Measurements from ENCODE around the gene TPRG1.
"Not testable (repeated sequence)": the region's sequence is repeated elsewhere in the genome, so short reads cannot be mapped to it uniquely, and the experiment has no call there.

The TPRG1 gene

DNA sequence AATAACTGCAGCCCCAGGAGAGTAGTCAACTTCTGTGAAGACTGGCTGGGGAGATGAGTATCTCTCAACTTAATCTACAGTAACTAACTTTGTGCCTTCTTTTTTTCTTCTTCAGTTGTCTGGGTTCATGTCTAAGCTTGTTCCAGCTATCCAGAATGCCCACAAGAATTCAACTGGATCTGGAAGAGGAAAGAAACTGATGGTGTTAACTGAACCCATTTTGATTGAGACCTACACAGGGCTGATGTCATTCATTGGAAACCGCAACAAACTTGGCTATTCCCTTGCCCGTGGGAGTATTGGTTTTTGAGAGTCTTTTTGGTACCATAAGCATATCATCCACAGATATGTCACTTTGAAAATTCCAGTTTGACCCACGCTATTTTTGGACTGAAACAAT lies 148.7 kb downstream of the TPRG1 start:
- DNase-seq, result no peak

- DNase-seq, result no peak
Observed at GRCh38 chr3:189322339-189322738, 150.6 kb downstream of the TPRG1 start.

- DNase-seq, result peak; percentile 85 to 90
Observed at GRCh38 chr3:189324538-189325138, 152.9 kb downstream of the TPRG1 start.

GRCh38 chr3:189325454-189325853 lies 153.7 kb downstream of the TPRG1 start:
- no peak for DNase-seq

GRCh38 chr3:189329630-189330029 lies 157.9 kb downstream of the TPRG1 start:
- not testable (repeated sequence) for DNase-seq

DNA sequence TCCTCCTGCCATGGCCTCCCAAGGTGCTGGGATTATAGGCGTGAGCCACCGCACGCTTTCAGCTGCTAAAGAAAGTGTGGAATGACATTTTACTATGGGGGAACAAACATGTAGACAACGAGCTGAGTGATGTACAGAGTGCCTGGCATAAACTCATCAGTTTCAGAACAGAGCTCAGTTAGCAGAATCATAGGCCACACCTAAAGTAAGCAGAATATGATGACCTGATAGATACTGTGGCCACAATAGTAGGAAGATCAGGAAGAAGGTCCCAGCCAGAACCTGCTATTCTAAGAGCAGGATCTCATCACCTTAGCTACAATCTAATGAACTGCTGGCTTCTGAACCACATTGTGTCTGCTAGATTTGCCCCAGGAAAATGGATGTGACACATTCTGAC lies 158.3 kb downstream of the TPRG1 start:
- DNase-seq, result no peak

- peak in 1 of 2 donors; percentile 22 for DNase-seq
Observed at GRCh38 chr3:189331002-189331418, 159.2 kb downstream of the TPRG1 start.

GRCh38 chr3:189334064-189334920 lies 162.5 kb downstream of the TPRG1 start:
- peak in 1 of 2 donors; percentile 10 for DNase-seq

DNA sequence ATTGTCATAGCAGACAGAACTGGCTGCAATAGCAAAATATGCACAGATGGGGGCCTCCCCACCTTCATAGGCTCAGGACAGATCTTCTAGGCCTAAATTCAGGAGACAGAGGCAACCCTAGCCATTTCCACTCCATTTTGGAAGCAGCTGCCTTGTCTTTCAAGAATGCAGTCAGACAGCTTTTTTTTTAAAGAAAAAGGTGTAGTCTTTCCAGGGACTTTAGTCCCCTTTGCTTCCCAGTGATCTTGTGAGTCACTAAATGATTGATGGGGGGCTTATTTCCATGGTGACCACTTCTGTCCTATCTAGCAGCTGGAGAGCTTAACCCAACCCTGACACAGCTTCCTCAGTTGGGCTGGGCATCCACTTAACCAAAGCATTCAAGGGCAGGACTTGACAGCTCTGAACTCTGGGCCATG lies 165.9 kb downstream of the TPRG1 start:
- no peak for DNase-seq

DNA sequence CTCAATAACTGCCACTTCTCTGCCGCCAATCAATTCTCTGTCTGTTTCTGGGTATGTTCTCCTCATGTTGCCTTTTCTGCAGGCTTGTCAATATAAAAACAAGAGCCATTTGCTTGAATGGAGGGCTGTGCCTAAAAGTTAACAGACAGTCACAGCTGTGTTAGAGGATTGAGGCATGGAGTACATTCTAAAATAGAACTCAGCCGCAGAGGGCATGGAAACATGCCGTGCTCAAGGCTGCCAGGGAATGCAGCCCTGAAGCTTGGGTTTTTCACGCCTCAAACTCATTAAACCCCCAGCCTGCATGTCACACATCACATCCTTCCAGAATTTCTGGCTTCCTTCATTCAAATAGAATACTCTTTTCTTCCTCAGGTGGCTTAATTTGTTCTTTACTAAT lies 166.6 kb downstream of the TPRG1 start:
- DNase-seq, result no peak

DNA sequence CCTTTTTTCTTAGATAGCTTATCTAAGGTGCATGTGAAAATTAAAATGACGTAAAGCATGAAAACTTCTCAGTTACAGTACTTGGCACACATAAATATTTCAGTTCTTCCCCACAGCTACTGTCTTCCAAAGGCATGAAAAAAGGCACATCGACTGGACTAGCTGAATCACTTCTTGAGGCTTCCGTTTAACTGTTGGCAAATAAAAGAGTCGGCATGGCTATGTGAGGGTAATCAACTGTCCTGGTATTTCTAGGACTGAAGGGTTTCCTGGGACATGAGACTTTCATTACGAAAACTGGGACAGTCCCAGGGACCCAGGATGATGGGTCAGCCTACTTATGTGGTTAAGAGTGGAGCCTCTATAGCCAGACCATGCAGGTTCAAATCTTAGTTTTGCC lies 168.2 kb downstream of the TPRG1 start:
- no peak for DNase-seq

- no peak for DNase-seq
Observed at GRCh38 chr3:189340680-189341460, 169.1 kb downstream of the TPRG1 start.

GRCh38 chr3:189342811-189343210 lies 171.0 kb downstream of the TPRG1 start:
- no peak for DNase-seq

- no peak for DNase-seq
Observed at GRCh38 chr3:189344996-189345395, 173.2 kb downstream of the TPRG1 start.

DNA sequence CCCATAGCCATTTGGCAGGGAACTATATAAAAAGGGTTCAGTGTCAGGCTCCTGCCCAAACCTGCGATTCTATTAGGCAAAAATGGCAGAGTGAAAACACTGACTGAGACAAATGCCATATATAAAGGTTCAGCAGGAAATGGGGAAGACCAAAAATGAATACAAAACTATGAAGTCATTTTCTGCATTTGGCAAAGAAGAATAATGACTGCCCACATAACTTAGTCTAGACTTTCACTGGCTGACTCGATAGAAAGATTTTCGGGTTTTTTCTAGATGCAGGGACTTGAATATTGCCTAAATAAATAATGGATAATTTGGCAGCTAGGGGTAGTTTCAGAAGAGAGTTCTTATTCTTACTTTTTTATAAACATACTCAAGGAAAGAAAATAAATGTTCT lies 178.0 kb downstream of the TPRG1 start:
- no peak for DNase-seq

GRCh38 chr3:189353318-189353965 lies 181.7 kb downstream of the TPRG1 start:
- no peak for DNase-seq

- no peak for DNase-seq
Observed at GRCh38 chr3:189353988-189354889, 182.5 kb downstream of the TPRG1 start.

- no peak for DNase-seq
Observed at GRCh38 chr3:189355115-189355480, 183.3 kb downstream of the TPRG1 start.

- peak; percentile 13 to 64 for DNase-seq
Observed at GRCh38 chr3:189355481-189356201, 183.9 kb downstream of the TPRG1 start.

- no peak for DNase-seq
Observed at GRCh38 chr3:189360291-189360690, 188.5 kb downstream of the TPRG1 start.

DNA sequence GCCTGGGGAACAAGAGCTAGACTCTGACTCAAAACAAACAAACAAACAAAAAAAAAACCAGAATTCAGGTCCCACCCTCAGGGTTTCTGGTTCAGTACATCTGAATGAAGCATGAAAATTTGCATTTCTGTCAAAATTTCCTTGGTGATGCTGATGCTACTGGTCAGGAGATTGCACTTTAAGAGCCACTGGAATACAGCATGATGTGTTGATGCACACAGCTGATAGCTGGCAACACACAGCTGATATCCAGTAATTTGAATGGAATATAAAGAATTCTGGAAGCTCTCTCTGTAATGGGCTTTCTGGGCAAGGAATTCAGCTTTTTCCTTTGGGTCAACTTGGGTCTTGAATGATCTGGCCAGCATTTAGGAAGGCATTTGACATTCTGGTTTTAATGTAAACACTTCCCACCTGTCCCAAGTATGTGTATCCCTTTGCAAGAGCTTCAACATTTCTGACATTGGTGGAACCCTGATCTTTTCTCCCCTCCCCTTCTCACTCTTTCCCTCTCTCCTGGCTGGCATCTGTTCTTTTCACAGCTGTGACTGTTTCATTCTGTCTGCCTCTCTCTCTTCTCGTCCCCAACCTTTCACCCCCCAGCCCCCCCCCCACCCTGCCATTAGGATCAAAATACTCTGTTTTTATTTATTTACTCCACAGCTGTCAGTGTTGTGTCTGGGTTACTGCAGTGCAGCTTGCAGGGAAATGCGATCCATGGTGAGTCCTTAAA lies 189.5 kb downstream of the TPRG1 start:
- DNase-seq, result no peak
